Measurements from ENCODE around the gene BRF1. TPM values are rescaled to one million over a fixed set of nuclear protein-coding genes. Genes with fewer than 3 reads are reported as not detected.

The BRF1 gene, protein sequence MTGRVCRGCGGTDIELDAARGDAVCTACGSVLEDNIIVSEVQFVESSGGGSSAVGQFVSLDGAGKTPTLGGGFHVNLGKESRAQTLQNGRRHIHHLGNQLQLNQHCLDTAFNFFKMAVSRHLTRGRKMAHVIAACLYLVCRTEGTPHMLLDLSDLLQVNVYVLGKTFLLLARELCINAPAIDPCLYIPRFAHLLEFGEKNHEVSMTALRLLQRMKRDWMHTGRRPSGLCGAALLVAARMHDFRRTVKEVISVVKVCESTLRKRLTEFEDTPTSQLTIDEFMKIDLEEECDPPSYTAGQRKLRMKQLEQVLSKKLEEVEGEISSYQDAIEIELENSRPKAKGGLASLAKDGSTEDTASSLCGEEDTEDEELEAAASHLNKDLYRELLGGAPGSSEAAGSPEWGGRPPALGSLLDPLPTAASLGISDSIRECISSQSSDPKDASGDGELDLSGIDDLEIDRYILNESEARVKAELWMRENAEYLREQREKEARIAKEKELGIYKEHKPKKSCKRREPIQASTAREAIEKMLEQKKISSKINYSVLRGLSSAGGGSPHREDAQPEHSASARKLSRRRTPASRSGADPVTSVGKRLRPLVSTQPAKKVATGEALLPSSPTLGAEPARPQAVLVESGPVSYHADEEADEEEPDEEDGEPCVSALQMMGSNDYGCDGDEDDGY
- total RNA-seq (34.1 TPM), polyA plus RNA-seq (ENCODE audit: insufficient read depth, low read depth, low replicate concordance) (19.3 TPM)
- long read RNA-seq, donor 1, partial matches to known transcripts: 0 of 6 reads
- long read RNA-seq, donor 1, other reads (novel, unspliced or antisense): 0 of 6 reads
- long read RNA-seq, donor 2, partial matches to known transcripts: 99 of 100 reads
- long read RNA-seq, donor 2, other reads (novel, unspliced or antisense): 0 of 100 reads
- long read RNA-seq, donor 3, partial matches to known transcripts: 87 of 89 reads
- long read RNA-seq, donor 3, other reads (novel, unspliced or antisense): 0 of 89 reads
- long read RNA-seq, donor 4, partial matches to known transcripts: 0 of 4 reads
- long read RNA-seq, donor 4, other reads (novel, unspliced or antisense): 0 of 4 reads
- long read RNA-seq, donor 5: 0 reads
- long read RNA-seq, donor 6: 0 reads
- long read RNA-seq, donor 7, partial matches to known transcripts: 9 of 20 reads
- long read RNA-seq, donor 7, other reads (novel, unspliced or antisense): 7 of 20 reads
- long read RNA-seq, donor 8, partial matches to known transcripts: 33 of 35 reads
- long read RNA-seq, donor 8, other reads (novel, unspliced or antisense): 0 of 35 reads
- long read RNA-seq, donor 9, partial matches to known transcripts: 0 of 1 reads
- long read RNA-seq, donor 9, other reads (novel, unspliced or antisense): 0 of 1 reads
- long read RNA-seq, donor 10, partial matches to known transcripts: 27 of 31 reads
- long read RNA-seq, donor 10, other reads (novel, unspliced or antisense): 0 of 31 reads

GRCh38 chr14:105300542-105301102, at the start of gene BRF1:
TSS of gene BRF1 (minus strand) at chr14:105301001. CDS start at chr14:105300629, 372 bp downstream.
- peak within 1 kb of the TSS; percentile 26 to 90 (median 82) for H3K9ac ChIP-seq (ENCODE audit: low read length in 3 of 3)
- no peaks in the 10 kb centered on the region for H3K27me3 ChIP-seq (ENCODE audit: control insufficient read depth, insufficient read depth, low read length)
- H3K9me3 ChIP-seq (ENCODE audit: control insufficient read depth in 2 of 3, insufficient read depth in 1 of 3, low read length in 3 of 3): no peaks in the 10 kb centered on the region
- intact Hi-C loops (cut with DNase I): no loop called here
- H3K4me3 ChIP-seq (ENCODE audit: low read length in 3 of 3): peak within 1 kb of the TSS; percentile 69 to 76 (median 70)
- peaks cover 0 to 7% (median 0%) of the 10 kb centered on the region in 3 donors for H3K4me1 ChIP-seq (ENCODE audit: control insufficient read depth in 2 of 3, insufficient read depth in 2 of 3, low read depth in 1 of 3, low read length in 3 of 3)
- peak within 1 kb of the TSS; percentile 93 to 99 for H3K27ac ChIP-seq (ENCODE audit: low read depth in 2 of 2, low read length in 2 of 2)
- DNase-seq (peak; percentile 97 to 99 (median 98)), FAIRE-seq (no peak)
- no peak for TF ChIP-seq CTCF (IDR thresholded peaks at IDR 0.05; ENCODE audit: borderline replicate concordance, extremely low read depth, insufficient read depth)
- no peaks in the 10 kb centered on the region for H3K36me3 ChIP-seq (ENCODE audit: control insufficient read depth in 2 of 3, insufficient read depth in 3 of 3, low read length in 3 of 3)

DNA sequence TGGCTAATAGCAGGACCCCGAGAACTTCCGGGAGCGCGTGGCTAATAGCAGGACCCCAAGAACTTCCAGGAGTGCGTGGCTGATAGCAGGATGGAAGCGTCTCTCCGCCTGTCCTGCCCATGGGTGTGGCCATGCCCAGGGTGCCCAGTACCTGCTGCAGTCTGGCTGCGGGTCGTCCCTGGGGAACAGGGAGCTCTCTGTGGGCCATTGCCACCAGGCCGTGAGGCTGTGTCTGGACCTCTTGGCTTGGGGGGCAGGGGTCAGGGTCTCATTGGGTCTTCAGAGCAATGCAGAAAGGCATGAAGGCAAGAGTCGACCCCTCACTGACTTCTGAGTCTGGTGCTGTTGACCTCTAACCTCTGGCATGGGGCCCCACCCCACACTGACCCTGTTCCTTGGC, 49.2 kb upstream of the BRF1 start:
- FAIRE-seq: no peak
- H3K36me3 ChIP-seq (ENCODE audit: control insufficient read depth in 2 of 3, insufficient read depth in 3 of 3, low read length in 3 of 3): no peaks in the 10 kb centered on the region
- no peak overlapping the region for H3K27ac ChIP-seq (ENCODE audit: low read depth in 2 of 2, low read length in 2 of 2)
- no peaks in the 10 kb centered on the region for H3K27me3 ChIP-seq (ENCODE audit: control insufficient read depth, insufficient read depth, low read length)
- no peaks in the 10 kb centered on the region for H3K9me3 ChIP-seq (ENCODE audit: control insufficient read depth in 2 of 3, insufficient read depth in 1 of 3, low read length in 3 of 3)
- peaks cover 0 to 10% (median 9%) of the 10 kb centered on the region in 3 donors for H3K4me1 ChIP-seq (ENCODE audit: control insufficient read depth in 2 of 3, insufficient read depth in 2 of 3, low read depth in 1 of 3, low read length in 3 of 3)
- intact Hi-C loops (cut with DNase I): loop anchor here (5.0 kb wide), 1 partner anchor 148 kb away; no protein-coding TSS in a partner anchor
- no peak overlapping the region for H3K9ac ChIP-seq (ENCODE audit: low read length in 3 of 3)
- no peak for TF ChIP-seq CTCF (IDR thresholded peaks at IDR 0.05; ENCODE audit: borderline replicate concordance, extremely low read depth, insufficient read depth)
- no peak for DNase-seq
- H3K4me3 ChIP-seq (ENCODE audit: low read length in 3 of 3): no peak overlapping the region

Data from kidney (tissue), 22 donors.